ENCODE measurements around the gene SWAP70.

The SWAP70 gene

DNA sequence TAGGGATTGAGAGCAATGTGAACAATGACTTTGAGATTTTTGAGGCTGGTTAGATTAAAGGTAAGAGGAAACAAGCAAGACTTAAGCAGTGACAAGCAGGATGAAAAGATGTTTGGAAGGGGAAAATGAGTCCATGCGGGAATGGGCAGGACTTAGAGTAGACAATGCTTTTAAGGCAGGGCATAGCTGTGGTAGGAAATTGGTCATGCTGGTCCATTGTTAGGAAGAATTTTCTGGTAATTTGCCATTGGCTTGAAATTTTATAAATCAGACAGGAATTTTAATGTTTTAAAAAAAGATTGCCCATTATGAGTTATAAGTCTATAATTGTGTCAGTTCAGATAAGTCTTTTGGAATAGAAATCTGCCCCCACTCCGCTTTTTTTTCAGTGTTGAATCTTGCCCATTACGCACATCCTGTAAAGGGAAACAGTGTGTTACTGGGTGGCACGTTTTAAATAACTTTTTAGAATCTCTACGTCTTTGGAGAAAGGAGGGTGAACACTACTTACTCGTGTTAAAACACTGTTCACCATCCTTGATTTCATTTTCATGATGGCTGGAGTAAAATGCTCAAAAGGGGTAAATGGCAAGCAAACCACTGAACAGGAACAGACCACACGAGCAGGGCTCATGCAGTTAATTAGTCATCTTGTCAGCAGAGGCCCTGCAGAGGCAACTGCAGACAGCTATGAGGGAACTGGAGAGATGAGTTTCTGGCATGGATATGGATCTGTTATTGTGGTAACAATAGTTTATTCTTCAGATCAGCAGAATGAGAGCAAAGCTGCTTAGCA, 25.0 kb downstream of the SWAP70 start:
- Histone ChIP-seq H3K9ac (ENCODE audit: low read length) (peak overlapping the region; percentile 64), H2BK120ac (ENCODE audit: low read depth, low read length) (no peak overlapping the region), H3K4ac (ENCODE audit: low read depth in 1 of 2, low read length in 2 of 2) (no peak overlapping the region), H2AK5ac (ENCODE audit: low read length, severe bottlenecking) (no peak overlapping the region), H3K18ac (ENCODE audit: low read depth in 1 of 2, low read length in 2 of 2) (peak overlapping the region; percentile 37 to 54), H3K9me3 (ENCODE audit: control insufficient read depth, low read length) (no peaks in the 10 kb centered on the region), H2BK12ac (ENCODE audit: low read length in 2 of 2) (peak overlapping the region in 1 of 2 experiments; percentile 28), H2BK5ac (ENCODE audit: low read depth, low read length, poor library complexity, severe bottlenecking) (no peak overlapping the region), H3K4me1 (ENCODE audit: control insufficient read depth, insufficient read depth, low read depth, low read length) (peaks cover 12% of the 10 kb centered on the region), H3K23ac (ENCODE audit: low read length in 2 of 2) (no peak overlapping the region), H3K27me3 (ENCODE audit: control insufficient read depth in 1 of 2, insufficient read depth in 1 of 2, low read length in 2 of 2) (no peaks in the 10 kb centered on the region), H3K79me1 (replicated peaks; ENCODE audit: low read length, poor library complexity, severe bottlenecking) (peaks cover 8% of the 10 kb centered on the region), H2AFZ (ENCODE audit: low read depth, low read length) (no peak overlapping the region), H2BK15ac (ENCODE audit: low read depth, poor library complexity, severe bottlenecking) (no peak overlapping the region), H3K4me3 (ENCODE audit: insufficient read depth in 1 of 2, low read depth in 1 of 2, low read length in 2 of 2) (peak overlapping the region in 1 of 2 experiments; percentile 48), H3K36me3 (ENCODE audit: control insufficient read depth in 1 of 2, insufficient read depth in 2 of 2, low read depth in 1 of 2, low read length in 2 of 2) (peaks cover 3 to 12% of the 10 kb centered on the region in 2 experiments), H3K4me2 (ENCODE audit: low read length, poor library complexity, severe bottlenecking) (peak overlapping the region; percentile 47), H4K91ac (ENCODE audit: low read length) (no peak overlapping the region), H3K14ac (ENCODE audit: low read length in 2 of 2) (no peak overlapping the region), H4K8ac (ENCODE audit: low read length) (no peak overlapping the region), H3K27ac (ENCODE audit: low read length, poor library complexity, severe bottlenecking) (peak overlapping the region; percentile 71)
- 56% methylated on average over 6 of the region's 7 CpGs for WGBS
- DNase-seq, result peak; percentile 83

- no peaks in the 10 kb centered on the region for H3K27me3 ChIP-seq (ENCODE audit: control insufficient read depth in 1 of 2, insufficient read depth in 1 of 2, low read length in 2 of 2)
- H4K91ac ChIP-seq (ENCODE audit: low read length), result no peak overlapping the region
- H2BK120ac ChIP-seq (ENCODE audit: low read depth, low read length), result no peak overlapping the region
- H3K14ac ChIP-seq (ENCODE audit: low read length in 2 of 2), result peak overlapping the region in 1 of 2 experiments; percentile 18
- H2AK5ac ChIP-seq (ENCODE audit: low read length, severe bottlenecking), result peak overlapping the region; percentile 23
- peaks cover 3 to 20% of the 10 kb centered on the region in 2 experiments for H3K36me3 ChIP-seq (ENCODE audit: control insufficient read depth in 1 of 2, insufficient read depth in 2 of 2, low read depth in 1 of 2, low read length in 2 of 2)
- peak overlapping the region; percentile 48 for H3K27ac ChIP-seq (ENCODE audit: low read length, poor library complexity, severe bottlenecking)
- peak overlapping the region; percentile 40 to 46 for H3K4ac ChIP-seq (ENCODE audit: low read depth in 1 of 2, low read length in 2 of 2)
- H3K9me3 ChIP-seq (ENCODE audit: control insufficient read depth, low read length), result no peaks in the 10 kb centered on the region
- peak overlapping the region; percentile 65 for H4K8ac ChIP-seq (ENCODE audit: low read length)
- no peak overlapping the region for H2AFZ ChIP-seq (ENCODE audit: low read depth, low read length)
- no peak overlapping the region for H3K23ac ChIP-seq (ENCODE audit: low read length in 2 of 2)
- peak overlapping the region in 1 of 2 experiments; percentile 48 for H3K4me3 ChIP-seq (ENCODE audit: insufficient read depth in 1 of 2, low read depth in 1 of 2, low read length in 2 of 2)
- H2BK15ac ChIP-seq (ENCODE audit: low read depth, poor library complexity, severe bottlenecking), result no peak overlapping the region
- peak overlapping the region; percentile 15 to 28 for H2BK12ac ChIP-seq (ENCODE audit: low read length in 2 of 2)
- peak; percentile 17 for DNase-seq
- WGBS, result 89% methylated on average over 3 of the region's 5 CpGs
- no peak overlapping the region for H2BK5ac ChIP-seq (ENCODE audit: low read depth, low read length, poor library complexity, severe bottlenecking)
- peaks cover 12% of the 10 kb centered on the region for H3K4me1 ChIP-seq (ENCODE audit: control insufficient read depth, insufficient read depth, low read depth, low read length)
- H3K9ac ChIP-seq (ENCODE audit: low read length), result peak overlapping the region; percentile 64
- H3K79me1 ChIP-seq (replicated peaks; ENCODE audit: low read length, poor library complexity, severe bottlenecking), result peaks cover 11% of the 10 kb centered on the region
- peak overlapping the region; percentile 47 for H3K4me2 ChIP-seq (ENCODE audit: low read length, poor library complexity, severe bottlenecking)
- peak overlapping the region; percentile 64 to 78 for H3K18ac ChIP-seq (ENCODE audit: low read depth in 1 of 2, low read length in 2 of 2)
Measured at GRCh38 chr11:9689721-9690120, 25.8 kb downstream of the SWAP70 start.

GRCh38 chr11:9691865-9692264, 28.0 kb downstream of the SWAP70 start:
- H2BK120ac ChIP-seq (ENCODE audit: low read depth, low read length), result no peak overlapping the region
- H3K9me3 ChIP-seq (ENCODE audit: control insufficient read depth, low read length), result no peaks in the 10 kb centered on the region
- no peak overlapping the region for H2BK12ac ChIP-seq (ENCODE audit: low read length in 2 of 2)
- peaks cover 12% of the 10 kb centered on the region for H3K4me1 ChIP-seq (ENCODE audit: control insufficient read depth, insufficient read depth, low read depth, low read length)
- H2BK5ac ChIP-seq (ENCODE audit: low read depth, low read length, poor library complexity, severe bottlenecking), result no peak overlapping the region
- no peak overlapping the region for H3K4me2 ChIP-seq (ENCODE audit: low read length, poor library complexity, severe bottlenecking)
- no peak overlapping the region for H3K4ac ChIP-seq (ENCODE audit: low read depth in 1 of 2, low read length in 2 of 2)
- H3K27me3 ChIP-seq (ENCODE audit: control insufficient read depth in 1 of 2, insufficient read depth in 1 of 2, low read length in 2 of 2), result no peaks in the 10 kb centered on the region
- H3K36me3 ChIP-seq (ENCODE audit: control insufficient read depth in 1 of 2, insufficient read depth in 2 of 2, low read depth in 1 of 2, low read length in 2 of 2), result peaks cover 10 to 35% of the 10 kb centered on the region in 2 experiments
- H2AK5ac ChIP-seq (ENCODE audit: low read length, severe bottlenecking), result no peak overlapping the region
- H4K91ac ChIP-seq (ENCODE audit: low read length), result no peak overlapping the region
- no peak overlapping the region for H3K18ac ChIP-seq (ENCODE audit: low read depth in 1 of 2, low read length in 2 of 2)
- H2AFZ ChIP-seq (ENCODE audit: low read depth, low read length), result no peak overlapping the region
- H3K23ac ChIP-seq (ENCODE audit: low read length in 2 of 2), result no peak overlapping the region
- H3K4me3 ChIP-seq (ENCODE audit: insufficient read depth in 1 of 2, low read depth in 1 of 2, low read length in 2 of 2), result no peak overlapping the region
- H3K14ac ChIP-seq (ENCODE audit: low read length in 2 of 2), result no peak overlapping the region
- peak overlapping the region; percentile 33 for H3K9ac ChIP-seq (ENCODE audit: low read length)
- H3K79me1 ChIP-seq (replicated peaks; ENCODE audit: low read length, poor library complexity, severe bottlenecking), result peaks cover 9% of the 10 kb centered on the region
- no peak overlapping the region for H2BK15ac ChIP-seq (ENCODE audit: low read depth, poor library complexity, severe bottlenecking)
- peak overlapping the region; percentile 35 for H3K27ac ChIP-seq (ENCODE audit: low read length, poor library complexity, severe bottlenecking)
- peak; percentile 30 for DNase-seq
- H4K8ac ChIP-seq (ENCODE audit: low read length), result no peak overlapping the region

- H2BK120ac ChIP-seq (ENCODE audit: low read depth, low read length), result no peak overlapping the region
- H3K9me3 ChIP-seq (ENCODE audit: control insufficient read depth, low read length), result no peaks in the 10 kb centered on the region
- H3K36me3 ChIP-seq (ENCODE audit: control insufficient read depth in 1 of 2, insufficient read depth in 2 of 2, low read depth in 1 of 2, low read length in 2 of 2), result peaks cover 13 to 35% of the 10 kb centered on the region in 2 experiments
- H3K14ac ChIP-seq (ENCODE audit: low read length in 2 of 2), result no peak overlapping the region
- no peak for DNase-seq
- no peak overlapping the region for H3K18ac ChIP-seq (ENCODE audit: low read depth in 1 of 2, low read length in 2 of 2)
- H2AK5ac ChIP-seq (ENCODE audit: low read length, severe bottlenecking), result no peak overlapping the region
- no peak overlapping the region for H2AFZ ChIP-seq (ENCODE audit: low read depth, low read length)
- no peak overlapping the region for H2BK5ac ChIP-seq (ENCODE audit: low read depth, low read length, poor library complexity, severe bottlenecking)
- no peak overlapping the region for H3K23ac ChIP-seq (ENCODE audit: low read length in 2 of 2)
- H4K8ac ChIP-seq (ENCODE audit: low read length), result no peak overlapping the region
- H3K27ac ChIP-seq (ENCODE audit: low read length, poor library complexity, severe bottlenecking), result no peak overlapping the region
- H3K27me3 ChIP-seq (ENCODE audit: control insufficient read depth in 1 of 2, insufficient read depth in 1 of 2, low read length in 2 of 2), result no peaks in the 10 kb centered on the region
- H2BK12ac ChIP-seq (ENCODE audit: low read length in 2 of 2), result no peak overlapping the region
- WGBS, result 94% methylated on average over 2 of the region's 2 CpGs
- H4K91ac ChIP-seq (ENCODE audit: low read length), result no peak overlapping the region
- H3K4me3 ChIP-seq (ENCODE audit: insufficient read depth in 1 of 2, low read depth in 1 of 2, low read length in 2 of 2), result no peak overlapping the region
- no peak overlapping the region for H3K4me2 ChIP-seq (ENCODE audit: low read length, poor library complexity, severe bottlenecking)
- H3K4me1 ChIP-seq (ENCODE audit: control insufficient read depth, insufficient read depth, low read depth, low read length), result peaks cover 12% of the 10 kb centered on the region
- H2BK15ac ChIP-seq (ENCODE audit: low read depth, poor library complexity, severe bottlenecking), result no peak overlapping the region
- H3K9ac ChIP-seq (ENCODE audit: low read length), result no peak overlapping the region
- H3K4ac ChIP-seq (ENCODE audit: low read depth in 1 of 2, low read length in 2 of 2), result no peak overlapping the region
- peaks cover 10% of the 10 kb centered on the region for H3K79me1 ChIP-seq (replicated peaks; ENCODE audit: low read length, poor library complexity, severe bottlenecking)
Measured at GRCh38 chr11:9692691-9693090, 28.8 kb downstream of the SWAP70 start.

All from mesenchymal stem cell (in vitro differentiated cells and primary cell).